ENCODE measurements around the gene PI4KB.
"Not testable (repeated sequence)": the region's sequence is repeated elsewhere in the genome, so short reads cannot be mapped to it uniquely, and the experiment has no call there.

The PI4KB gene

GRCh38 chr1:151275341-151275740 is 51.9 kb downstream of the PI4KB start:
- not testable (repeated sequence) for DNase-seq

DNA sequence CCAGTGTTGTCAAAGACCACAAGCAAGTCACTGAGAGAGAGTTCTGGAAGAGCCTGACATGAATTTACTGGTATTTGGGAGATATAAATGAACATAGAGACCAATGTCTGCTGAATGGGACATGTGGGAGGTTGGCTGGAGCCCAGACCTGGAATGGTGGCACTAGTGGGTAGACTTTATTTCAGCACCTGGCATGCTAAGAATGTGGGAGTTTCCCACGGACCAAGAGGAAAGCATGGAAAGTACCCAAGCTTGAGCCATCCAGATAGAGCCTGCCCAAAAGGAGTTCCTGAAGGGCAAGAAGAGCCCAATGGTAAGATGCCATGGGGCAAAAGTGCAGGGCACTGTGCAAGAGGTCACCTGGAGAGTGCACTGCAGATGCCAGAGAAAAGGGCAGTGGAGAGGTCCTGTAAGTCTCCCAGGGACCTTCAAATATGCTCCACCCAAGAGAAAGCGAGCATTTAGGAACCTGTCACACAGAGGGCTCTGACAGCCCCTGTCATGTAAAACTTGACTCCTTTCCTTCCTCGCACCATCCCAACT is 53.2 kb downstream of the PI4KB start:
- DNase-seq = no peak

DNA sequence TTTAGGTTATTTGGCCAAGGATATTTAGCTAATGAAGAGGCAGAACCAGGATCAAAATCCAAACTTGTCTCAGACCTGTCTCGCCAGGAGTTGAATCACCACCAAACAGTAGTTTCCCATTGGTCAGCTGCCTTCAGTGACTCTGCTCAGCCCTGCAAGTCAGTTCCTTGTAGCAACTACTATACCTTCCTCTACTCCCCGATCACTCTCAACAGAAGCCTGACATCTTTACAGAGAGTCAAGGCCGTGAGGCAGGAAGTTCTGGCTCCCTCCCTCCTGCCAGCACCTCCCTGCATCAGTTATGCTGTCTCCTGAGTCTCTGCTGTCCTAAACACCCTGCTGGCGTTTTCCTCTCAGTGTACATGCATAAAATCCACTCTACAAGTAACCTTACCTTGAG is 59.5 kb downstream of the PI4KB start:
- DNase-seq = no peak

DNA sequence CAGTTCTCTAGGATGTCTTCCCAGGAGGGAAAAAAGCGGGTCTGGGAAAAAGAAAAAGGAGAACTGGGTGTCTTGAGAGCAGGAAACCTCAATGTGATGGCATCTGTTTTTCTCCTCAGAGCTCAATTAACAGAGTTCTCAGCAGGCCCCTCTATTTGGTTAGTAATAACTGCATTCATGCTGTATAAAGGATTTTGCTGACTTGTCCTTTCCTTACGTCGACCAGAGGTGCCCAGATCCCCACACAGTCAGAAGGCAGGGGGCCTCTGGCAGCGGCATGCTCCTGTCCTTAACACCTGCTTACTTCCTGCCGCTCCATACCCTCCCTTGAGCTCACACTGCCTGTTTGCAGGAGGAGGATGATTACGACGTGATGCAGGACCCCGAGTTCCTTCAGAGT is 60.4 kb downstream of the PI4KB start:
- DNase-seq = no peak

DNA sequence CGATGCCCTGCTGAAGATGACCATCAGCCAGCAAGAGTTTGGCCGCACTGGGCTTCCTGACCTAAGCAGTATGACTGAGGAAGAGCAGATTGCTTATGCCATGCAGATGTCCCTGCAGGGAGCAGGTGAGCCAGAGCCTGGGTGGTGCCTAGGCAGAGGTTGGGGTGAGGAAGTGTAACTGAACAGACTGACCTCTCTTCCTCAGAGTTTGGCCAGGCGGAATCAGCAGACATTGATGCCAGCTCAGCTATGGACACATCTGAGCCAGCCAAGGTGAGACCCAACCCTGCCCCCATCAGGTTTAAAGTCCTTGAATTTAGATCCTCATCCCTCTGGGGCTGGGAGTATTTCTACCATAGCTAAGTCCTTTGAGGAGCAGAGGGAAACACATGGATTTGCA is 60.9 kb downstream of the PI4KB start:
- DNase-seq = no peak

- DNase-seq = no peak
Measured at GRCh38 chr1:151265446-151266236, 61.6 kb downstream of the PI4KB start.

DNA sequence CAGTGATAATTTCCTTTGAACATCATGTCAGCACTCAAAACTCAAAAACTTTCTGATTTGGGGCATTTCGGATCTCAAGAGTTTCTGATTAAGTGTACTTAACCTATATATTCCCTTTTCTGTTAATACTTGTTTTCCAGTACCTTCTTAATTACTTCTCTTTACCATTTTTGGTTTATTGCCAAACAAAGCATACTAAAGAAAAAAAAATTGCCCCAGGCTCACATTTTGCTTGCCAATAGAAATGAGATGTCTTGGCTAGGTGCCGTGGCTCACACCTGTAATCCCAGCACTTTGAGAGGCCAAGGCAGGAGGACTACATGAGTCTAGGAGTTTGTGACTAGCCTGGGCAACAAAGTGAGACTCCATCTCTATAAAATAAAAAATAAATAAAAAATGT is 67.9 kb downstream of the PI4KB start:
- no peak for DNase-seq

GRCh38 chr1:151255381-151255780 is 71.8 kb downstream of the PI4KB start:
- no peak for DNase-seq

- DNase-seq = peak; percentile 31 to 94
Measured at GRCh38 chr1:151254217-151255213, 72.7 kb downstream of the PI4KB start, which contains the start of gene PSMD4. Gene PSMD4, plus strand, starts transcription at chr1:151254734. Its CDS starts 49 bp downstream, at chr1:151254783.

GRCh38 chr1:151251656-151252470 is 75.4 kb downstream of the PI4KB start:
- DNase-seq = peak in 1 of 2 experiments; percentile 11

DNA sequence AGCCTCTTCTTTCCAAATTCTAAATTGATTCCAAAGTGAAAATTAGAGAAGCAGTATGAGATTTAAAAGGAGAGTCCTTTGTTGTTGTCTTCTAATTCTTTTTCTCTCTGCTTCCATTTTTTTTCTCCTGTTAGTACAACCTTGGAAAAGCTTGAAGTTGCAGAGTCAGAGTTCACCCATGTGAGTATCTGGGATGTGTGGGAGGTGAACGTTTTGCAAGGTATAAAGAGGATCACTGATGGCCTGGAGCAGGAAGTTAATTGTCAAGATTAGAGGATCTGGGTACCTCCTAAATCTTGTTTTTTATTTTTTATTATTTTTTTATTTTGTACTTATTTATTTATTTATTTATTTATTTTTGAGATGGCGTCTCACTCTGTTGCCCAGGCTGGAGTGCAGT is 80.4 kb downstream of the PI4KB start:
- no peak for DNase-seq

DNA sequence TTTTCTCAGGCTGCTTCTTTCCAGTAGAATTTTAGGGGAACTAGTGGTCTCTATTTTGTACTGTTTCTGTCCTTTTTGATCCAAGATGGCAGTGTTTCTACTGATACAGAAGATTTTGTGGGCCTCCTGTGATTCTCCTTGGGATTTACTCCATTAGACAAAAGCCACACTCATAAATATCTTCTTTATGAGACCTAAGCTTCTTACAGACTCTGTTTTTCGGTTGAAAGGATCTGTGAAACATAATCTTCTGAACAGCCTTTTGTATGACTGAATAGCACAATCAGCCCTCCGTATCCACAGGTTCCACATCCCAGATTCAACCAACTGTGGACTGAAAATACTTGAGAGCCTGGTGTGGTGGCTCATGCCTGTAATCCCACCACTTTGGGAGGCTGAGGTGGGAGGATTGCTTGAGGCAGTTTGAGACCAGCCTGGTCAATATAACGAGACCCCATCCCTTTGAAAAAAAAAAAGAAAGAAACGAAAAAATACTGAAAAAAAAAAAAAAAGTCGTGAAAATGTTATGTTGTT is 83.5 kb downstream of the PI4KB start:
- DNase-seq = no peak

DNA sequence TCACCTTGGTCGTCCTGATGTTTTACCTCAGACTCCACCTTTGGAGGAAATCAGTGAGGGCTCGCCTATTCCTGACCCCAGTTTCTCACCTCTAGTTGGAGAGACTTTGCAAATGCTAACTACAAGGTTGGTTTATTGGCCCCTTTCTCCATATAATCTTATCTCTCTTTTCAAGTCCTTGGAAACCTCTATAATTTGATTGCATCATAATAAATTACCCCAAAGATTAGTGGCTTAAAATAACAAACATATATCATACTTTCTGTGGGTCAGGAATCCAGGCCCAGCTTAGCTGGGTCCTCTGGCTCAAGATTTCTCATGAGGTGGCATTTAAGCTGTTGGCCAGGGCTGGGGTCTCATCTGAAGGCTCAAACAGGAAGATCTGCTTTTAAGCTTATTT is 84.8 kb downstream of the PI4KB start:
- no peak for DNase-seq

All from cerebellar nuclear complex (tissue), 1 donor.